Fibroblast of skin of right quadriceps (primary cell): Measurements from ENCODE around the gene CTBP1.

Experiments
- DNase-seq: peaks from one replicate; pipeline ENCODE4 v3.0.0-alpha.2; 2013

Gene CTBP1

DNA sequence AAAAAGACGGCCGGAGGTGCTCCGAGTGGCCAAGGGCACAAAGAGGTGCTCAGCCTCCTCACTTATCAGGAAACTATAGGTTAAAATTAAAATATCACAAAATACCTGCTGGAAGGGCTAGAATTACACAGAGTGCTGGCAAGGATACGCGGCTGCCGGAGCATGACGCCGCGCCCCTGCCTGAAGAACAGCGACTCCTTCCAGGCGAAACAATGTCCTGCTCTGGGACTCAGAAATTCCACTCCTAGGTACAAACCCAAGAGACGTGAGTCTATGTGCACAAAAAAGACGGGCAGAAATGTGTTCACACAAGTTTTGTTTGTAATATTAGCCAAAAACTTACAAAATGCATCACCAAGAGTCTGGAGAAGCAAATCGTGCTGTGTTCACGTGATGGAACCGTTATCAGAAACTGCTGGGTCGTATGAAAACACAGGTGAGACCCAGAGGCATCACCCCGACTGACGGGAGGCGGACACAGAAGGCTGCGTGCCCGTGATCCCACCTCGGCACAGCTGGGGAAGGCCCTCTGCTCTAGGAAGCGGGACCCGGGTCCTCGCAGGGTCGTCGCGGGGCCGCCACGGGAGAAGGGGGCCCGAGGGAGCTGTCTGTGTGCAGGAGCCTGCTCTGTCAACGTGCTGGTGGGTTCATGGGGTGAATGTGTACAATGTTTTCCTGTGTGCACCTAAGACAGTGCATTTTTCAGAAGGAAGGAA lies 27.6 kb downstream of the CTBP1 start:
- DNase-seq = no peak

DNA sequence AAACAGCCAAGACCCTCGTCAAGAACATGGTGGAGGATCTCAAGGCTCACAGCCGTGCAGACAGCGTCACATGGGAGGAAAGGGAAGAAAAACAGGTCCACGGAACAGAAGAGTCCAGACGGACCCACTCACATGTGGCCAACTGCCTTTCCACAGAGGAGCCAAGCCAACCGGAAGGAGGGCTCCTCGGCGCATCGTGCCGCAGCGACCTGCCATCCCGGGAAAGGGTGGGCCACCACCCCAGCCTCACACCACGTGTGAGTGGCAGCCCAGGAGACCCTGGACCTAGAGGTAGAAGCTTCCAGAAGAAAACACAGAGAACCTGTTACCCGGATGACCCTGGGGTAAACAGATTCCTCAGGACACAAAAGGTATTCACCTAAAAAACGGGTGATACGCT lies 28.4 kb downstream of the CTBP1 start:
- no peak for DNase-seq

DNA sequence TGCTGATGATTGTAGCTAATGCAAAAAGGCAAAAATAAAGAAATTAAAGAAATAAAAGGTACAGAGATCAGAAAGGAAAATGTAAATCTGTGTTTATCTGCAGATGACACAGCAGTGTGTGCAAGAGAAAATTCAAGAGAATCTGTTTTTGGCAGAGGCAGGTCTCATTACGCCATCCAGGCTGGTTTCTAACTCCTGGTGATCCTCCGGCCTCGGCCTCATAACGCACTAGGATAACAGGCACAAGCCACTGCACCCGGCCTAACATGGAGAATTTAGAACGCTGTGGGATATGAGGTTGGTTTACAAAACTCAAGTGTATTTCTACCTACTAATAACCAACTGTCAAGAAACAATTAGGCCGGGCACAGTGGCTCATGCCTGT lies 29.4 kb downstream of the CTBP1 start:
- DNase-seq = no peak

DNA sequence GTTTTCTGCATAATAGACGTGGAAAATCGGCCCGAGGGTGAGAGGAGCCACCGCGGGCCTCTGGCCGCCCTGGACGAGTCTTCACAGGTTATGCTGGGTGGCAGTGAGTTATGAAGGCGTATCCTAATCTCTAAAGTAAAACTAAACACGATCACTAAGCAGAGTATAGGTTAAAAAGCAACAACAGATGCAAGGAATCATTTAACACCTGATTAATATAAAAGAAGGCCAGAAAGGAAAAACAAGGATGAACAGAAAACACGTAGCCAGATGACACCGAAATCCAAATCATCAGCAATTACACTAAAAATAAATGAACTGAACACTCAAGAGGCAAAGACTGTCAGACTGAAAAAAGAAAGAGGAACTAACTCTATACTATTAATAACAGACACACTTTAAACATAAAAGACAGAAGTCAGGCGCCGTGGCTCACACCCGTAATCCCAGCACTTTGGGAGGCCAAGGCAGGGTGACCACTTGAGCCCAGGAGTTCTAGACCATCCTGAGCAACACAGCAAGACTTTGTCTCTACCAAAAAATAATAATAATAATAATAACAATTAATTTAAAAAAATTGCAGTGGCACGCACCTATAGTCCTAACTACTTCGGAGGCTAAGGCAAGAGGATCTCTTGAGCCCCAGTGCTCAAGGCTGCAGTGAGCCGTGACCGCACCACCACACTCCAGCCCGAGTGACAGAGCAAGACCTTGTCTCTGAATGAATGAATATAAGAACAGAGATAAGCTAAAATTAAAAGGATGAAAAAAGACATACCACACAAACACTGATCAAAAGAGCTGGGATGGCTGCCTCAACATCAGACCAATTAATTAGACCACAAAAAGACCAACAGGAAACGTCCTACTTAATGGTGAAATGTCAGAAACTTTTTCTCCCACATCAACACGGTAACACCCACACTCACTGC lies 30.0 kb downstream of the CTBP1 start:
- no peak for DNase-seq

DNA sequence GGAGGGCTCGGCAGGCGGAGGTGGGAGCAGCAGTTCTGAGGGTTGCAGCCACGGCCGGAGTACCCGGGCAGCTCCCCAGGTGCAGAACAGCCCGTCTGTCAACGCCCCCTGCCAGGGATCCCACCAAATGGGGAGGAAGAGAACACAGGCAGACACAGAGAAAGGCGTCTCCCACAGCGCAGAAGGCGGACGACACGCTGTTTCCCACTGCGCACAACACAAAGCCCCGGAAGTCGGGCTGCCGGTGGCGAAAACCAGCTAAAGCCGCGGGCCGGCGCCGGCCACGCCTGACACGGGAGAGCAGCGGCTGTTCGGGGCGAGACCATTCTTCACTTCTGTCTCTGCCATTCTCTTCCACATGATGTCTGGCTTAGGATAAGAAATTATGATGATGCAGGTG lies 31.6 kb downstream of the CTBP1 start:
- DNase-seq = no peak

DNA sequence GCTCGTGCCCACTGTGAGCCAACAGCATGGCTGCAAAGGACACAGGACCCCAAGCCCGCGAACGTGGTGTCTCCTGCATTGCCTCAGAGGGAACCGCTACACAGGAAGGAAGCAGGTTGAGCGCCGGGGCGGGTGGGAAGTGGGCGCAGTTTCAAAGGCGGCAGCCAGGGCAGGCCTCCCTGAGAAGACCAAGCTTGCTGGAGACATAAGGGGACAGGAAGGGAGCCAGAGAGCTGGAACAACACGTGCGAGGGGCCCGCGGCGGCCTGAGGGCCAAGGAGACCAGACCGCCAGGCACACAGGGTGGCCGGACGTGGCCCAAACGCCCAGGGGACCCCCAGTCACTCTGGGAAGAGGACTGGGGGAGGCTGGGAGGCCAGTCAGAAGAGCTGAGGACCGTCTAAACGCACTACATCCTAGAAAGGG lies 32.0 kb downstream of the CTBP1 start:
- no peak for DNase-seq

DNA sequence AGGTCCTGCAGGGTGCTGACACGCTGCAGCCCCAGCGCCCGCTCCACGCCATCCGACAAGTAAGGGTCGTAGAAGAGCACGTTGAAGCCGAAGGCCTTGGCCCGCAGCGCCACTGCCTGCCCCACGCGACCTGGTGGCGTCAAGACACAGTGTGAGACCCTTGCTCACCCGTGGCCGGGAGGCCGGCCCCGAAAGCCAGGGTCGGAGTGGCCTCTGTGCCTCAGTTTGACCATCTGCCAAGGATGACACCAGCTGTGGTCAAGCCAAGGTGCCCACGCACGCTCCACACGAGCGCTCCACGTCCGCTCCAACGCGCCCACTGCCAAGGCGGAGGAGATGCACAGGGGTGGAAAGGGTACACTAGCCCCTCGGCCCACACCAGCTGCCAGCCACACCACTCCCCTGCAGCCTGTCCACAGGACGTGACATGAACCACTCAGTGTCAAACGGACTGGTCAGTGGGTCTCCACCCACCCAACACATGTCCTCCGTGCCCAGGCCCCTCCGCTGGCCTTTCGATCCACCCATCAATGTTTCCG lies 32.8 kb downstream of the CTBP1 start:
- no peak for DNase-seq

DNA sequence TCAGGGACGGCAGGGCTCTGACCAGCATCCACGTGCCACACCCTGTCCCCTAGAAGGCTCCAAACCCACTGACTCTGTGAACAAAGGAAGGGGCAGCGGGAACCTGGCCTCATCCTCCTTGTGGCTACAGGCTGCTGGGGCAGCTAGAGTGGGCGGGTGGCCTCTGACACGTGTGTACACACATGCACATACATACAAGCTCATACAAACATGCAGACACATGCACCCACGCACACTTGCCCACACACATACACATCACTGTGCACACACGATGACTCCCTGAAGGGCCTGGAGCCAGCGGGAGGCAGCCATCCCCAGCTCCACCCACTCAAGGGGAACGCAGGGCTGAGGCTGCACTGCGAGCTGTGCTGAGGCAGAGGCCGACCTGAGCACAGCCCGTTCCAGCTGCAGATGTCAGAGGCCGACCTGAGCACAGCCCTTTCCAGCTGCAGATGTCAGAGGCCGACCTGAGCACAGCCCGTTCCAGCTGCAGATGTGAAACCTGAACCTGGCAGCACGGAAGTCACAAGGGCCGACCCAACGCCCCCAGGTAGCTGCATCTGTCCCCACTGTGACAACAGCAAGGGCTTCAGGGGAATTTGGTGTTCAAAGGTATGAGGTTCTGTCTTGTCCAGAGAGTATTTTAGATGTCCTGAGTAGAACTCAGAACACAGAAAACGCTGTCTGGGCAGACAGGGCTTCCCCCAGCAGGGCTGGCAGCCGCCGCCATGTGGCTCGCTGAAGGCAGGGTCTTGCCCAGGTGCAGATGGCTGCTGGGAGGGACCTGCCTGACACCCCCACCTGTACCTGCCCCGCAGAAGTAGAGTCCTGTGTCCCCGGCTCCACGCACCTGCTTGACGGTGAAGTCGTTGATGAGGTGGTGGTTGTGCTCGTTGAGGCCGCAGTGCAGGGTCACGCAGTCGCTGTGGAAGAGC lies 33.5 kb downstream of the CTBP1 start:
- no peak for DNase-seq

DNA sequence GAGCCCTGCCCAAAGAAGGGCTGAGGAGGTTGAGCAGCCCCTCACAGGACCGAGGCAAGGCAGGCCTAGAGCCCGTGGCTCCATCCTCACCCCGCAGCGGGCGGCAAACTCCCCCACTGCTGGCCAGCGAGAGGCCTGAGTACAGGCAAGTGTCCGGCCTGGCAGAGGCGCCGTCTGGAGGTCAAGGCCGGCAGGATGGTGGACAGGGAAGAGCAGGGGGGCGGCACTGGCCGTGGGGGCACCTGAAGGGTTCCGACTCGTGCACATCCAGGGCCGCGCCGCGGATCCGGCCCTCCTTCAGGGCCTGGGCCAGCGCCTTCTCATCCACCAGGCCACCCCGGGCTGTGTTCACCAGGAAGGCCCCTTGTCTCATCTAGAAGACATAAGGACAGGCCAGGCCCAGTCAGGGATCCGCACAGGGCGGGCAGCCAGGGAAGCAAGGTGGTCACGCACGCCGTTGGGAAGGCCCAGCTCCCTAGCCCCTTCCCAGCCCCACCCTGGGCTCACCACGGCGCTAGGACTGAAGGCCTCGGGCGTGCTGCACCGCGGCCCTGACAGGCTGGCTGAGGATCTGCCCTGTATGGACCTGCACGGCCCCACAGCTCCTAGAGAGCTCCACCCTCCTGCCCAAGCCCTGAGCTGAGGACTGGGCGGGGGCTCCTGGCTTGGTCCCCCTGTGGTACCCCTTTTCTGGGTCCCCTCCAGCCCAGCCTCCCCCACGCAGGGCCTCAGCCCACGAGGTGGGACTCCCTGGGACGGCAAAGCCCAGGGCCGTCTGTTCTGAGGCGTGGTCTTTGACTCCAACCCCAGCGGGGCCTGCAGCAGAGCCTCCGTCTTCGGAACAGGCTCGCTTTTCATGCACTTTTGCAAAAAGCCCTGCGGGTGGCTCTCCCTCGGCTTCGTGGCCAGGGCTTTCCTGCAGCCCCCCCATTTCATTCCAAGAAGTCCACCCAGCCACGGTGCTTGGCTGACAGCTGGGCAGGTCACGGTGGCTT lies 34.5 kb downstream of the CTBP1 start:
- no peak for DNase-seq

DNA sequence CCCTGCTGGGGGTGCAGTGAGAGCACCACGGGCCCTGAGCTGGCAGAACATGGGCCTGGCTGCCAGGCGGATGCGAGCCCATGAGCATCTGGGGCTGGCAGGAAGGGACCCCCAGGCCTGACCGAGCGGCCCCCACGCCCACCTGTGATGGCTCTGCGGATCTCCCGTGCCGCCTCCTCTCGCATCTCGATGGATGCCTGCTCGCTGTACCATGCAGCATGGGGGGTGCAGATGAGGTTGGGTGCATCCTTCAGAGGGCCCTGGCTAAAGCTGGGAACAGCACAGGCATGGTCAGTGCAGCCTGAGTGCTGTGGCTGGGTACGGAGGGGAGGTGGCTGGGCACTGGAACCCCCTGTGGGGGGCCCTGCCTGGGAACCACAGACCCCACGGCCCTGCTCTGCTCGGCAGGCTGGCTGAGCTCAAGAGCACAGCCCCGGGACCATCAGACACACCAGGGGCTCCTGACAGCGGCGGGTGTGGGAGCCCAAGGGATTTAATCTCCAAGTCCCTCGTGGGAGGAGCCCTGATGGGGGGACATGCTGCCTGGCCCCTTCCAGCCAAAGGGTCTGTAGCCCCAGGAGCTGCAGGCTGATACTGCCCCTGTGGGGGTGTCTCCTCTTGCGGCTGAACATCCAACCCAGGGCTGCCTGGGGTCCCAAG lies 35.5 kb downstream of the CTBP1 start:
- DNase-seq = no peak

DNA sequence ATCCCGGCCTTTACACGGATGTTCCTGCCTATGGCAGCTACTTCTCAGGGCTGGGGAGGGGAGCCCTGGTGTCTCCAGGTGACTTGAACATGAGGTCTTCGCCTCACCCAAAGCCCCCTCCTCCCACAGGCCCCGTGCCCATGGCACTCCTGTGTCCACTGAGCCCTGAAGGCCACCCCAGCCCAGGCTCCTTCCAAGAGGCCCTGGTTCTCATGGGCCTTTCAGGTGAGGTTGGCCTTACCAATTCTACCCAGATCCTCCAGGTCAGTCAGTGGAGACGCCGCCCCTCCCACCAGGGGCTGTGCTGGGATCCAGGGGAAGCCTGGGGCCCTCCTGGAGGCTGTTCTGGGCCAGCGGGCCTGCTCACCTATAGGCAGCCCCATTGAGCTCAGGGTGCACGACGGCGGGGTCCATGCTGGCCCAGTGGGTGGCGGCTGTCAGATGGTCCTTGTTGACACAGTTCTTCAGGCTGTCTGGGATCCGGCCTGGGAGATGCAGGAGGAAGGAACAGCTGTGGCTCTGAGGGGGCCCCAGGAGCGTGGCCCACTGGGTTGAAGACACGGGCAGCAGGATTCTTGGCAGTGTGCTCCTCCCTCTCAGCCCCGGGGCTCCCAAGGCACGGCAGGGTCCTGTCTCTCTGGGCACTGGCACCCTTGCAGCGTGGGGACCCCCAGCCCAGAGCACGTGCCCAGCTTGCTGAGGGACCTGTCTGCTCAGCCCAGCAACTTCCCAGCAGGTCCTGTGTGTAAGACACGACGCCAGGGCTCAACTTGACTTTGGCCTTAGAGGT lies 36.2 kb downstream of the CTBP1 start:
- no peak for DNase-seq

DNA sequence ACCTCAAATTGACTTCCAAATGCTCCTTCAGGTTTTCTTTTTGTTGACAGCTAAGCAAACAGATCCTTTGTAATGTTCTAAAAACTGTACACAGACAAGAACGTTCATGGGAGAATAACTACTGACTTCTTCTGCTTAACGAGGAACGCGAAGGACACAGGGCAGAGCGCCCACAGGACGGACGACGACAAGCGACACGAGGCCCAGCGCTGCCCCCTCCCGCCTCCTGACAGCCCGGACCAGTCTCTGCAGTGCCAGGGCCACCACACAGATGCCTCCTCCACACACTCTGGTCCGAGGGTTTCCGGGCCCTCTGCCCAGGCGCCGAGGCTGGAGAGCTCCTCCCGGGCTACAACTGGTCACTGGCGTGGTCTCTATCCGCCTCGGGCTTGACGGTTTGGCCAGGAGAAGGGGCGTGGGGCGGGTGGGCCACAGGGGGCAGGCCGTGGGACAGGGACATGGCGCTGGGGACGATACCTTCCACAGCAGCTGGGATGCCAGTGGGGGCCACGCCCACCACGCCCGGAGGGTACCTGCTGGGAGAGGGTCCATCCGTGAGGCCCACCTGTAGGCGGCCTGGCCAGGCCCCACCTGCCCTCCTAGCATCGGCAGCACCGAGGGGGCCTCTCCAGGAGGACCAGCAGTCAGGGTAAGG lies 36.9 kb downstream of the CTBP1 start:
- DNase-seq = no peak

DNA sequence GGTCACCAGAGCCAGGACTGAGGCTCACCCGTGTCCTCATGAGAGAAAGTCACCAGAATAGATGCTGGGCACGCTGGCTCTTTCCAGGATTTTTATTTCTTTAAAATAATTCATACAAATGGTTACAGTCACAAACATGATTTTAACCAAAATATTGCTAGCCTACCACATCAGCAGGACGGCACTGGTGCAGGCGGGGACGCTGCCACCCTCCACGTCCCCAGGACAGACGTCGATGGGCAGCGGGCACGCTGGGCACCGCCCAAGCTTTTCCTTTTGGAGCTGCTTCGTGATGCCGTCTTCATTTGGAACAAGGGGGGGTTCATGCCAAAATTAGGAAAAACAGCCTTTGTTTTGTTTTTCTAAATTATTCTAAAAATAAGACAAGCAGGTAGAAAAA lies 37.6 kb downstream of the CTBP1 start:
- no peak for DNase-seq

DNA sequence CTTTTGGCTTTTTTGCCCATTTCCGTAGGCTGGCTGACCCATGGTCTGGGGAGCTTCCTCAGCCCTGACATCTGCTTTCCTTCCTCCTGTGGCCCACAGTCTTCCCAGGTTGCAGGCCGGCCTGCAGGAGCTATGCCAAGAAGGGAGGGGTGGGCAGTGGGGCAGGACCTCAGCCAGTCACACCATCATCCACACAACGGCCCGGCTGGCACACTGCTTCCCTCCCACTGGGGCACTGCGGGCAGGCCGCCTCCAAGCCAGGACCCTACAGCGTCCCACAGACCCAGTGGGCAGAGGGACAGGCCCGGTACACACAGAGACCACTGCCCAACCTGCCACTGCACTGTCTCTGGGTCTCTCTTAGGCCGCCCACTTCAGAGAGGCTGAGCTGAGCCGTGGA lies 38.0 kb downstream of the CTBP1 start:
- no peak for DNase-seq

DNA sequence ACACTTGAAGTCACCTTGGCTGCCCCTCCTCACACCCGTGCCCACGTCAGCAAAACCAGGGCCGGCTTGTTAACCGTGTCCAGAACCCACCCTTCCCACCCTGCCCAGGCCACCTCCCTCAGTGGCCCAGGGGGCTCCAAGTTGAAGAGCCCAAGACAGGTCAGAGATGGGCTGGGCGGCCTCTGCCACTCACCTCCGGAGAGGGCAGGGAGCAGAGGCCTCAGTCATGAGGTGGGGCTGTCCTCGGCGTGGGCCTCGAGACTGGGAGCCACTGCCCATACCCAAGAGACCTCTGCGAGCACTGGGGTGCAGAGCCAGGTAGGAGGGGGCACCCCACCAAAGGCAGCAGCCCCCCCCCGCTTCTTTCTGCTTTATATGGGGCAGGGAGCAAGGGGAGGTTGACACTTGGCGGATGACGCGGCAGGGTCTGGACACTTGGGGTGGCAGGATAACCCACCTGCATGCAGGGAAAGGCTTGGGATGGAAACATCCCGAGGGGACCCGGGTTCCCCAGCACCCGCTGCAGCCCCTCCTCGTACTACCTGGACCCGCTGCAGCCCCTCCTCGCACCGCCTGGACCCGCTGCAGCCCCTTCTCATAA lies 38.6 kb downstream of the CTBP1 start:
- no peak for DNase-seq

DNA sequence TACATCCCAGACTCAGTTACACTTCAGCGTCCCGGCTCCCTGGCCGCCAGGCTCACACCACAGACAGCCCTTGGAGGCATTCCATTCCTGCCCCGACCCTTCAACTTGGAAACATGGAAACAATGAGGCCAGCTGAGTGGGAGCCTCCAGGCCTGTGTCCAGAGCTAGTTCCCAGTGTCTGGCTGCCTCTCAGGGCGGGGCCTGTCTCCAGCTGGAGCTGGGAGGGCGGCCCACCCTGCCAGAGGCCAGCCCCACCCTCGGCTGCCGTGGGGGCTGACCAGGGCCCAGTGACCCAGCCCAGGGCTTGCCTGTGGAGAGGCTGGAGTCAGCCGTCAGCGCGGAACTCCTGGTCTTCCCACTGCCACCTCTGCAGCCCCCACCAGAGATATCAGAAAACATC lies 39.1 kb downstream of the CTBP1 start:
- DNase-seq = peak; percentile 29

DNA sequence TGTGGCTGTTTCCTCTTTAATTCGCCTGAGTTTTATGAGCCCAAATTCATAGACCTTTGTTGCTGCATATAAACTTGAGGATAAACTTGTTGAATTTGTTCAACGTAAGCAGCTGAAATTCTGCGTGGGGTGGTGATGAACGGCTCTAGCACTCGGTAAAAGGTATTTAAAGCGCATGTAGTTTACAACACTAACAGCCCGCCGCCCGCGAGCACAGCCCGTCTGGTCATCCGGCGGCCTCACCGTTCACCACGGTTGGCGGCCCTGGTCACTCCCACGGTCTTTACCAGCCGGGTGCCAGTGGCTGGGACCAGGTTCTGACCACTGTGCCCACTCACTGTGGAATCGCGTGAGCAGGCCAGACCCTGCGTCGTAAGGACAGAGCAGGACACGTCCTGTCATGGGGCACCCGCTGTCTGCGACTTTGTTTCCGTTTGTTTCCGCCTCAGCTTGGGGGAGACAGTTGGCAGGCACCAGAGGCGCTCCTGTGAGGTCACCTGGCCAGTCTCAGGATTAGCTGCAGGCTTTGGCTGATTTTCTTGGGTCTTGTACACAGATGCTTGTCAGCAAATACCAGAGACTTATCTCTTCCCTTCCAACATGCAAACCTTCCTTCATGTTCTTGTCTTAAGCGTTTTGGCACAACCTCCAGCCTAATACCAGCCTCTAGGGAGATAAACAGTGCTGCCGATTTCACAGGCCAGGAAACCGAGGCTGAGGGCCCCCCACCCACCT lies 39.8 kb downstream of the CTBP1 start:
- no peak for DNase-seq

DNA sequence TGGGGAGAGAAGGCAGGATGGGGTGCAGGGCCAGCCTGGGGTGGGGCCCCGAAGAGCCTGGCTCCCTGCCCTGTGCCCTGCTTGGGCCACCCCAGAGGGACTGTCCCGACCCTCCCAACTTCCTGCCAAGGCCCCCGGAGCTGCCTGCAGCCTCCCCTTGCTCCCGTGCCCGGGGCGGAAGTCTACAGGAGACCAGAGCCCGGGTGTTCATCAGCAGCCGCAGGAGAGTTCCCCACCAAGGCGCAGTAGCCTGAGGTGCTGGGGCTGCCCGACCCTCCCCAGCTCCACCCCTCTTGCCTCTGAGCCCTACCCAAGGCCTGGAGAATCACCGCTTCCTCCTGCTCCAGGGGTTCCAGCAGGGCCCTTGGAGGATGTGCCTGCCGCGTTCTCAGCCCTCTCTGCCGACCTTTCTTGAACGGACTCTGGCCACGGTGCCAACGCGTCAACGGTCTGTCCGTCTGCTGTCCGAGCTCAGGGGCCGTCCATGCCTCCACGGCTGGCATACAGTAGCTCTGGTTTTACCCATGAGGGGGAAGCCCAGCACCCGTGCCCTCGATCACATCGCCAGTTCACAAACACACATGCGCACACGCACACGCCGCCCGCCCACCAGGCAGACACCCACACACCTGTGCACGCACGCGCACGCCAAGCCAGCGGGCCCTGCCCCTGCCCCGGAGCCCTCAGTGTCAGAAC lies 40.5 kb downstream of the CTBP1 start:
- no peak for DNase-seq
